ENCODE results near the gene ADAMTS20.

GRCh38 chr12:43349863-43350262, 202.1 kb downstream of the ADAMTS20 start:
- TF ChIP-seq CTCF (IDR thresholded peaks at IDR 0.05) (peak in 2 of 5 experiments; percentile 7 to 9), POLR2A (IDR thresholded peaks at IDR 0.05) (no peak)
